ENCODE results near the gene PCP4L1.
"Not testable (repeated sequence)": the region's sequence is repeated elsewhere in the genome, so short reads cannot be mapped to it uniquely, and the experiment has no call there.

The PCP4L1 gene

DNA sequence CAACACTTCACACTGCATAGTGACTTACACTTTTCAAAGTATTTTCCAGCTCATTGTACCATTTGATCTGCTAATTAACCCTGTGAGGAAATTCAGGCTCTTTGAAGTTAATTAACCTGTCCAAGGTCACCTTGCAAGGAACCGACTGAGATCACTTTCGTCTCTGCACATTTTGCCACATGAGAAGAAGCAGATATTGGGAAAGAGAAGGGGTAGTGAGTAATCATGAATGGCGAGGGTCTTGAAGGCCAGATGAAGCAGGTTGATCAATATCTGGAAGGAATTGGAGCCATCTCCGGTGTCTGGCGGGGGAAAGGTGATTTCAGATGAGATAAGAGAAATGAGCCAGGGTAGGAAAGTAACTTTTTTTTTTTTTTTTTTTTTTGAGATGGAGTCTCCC, 38.5 kb upstream of the PCP4L1 start:
- H3K4me2 ChIP-seq (ENCODE audit: low read length): no peak overlapping the region
- peaks cover 4% of the 10 kb centered on the region for H3K4me1 ChIP-seq
- TF ChIP-seq, protein P1, sequence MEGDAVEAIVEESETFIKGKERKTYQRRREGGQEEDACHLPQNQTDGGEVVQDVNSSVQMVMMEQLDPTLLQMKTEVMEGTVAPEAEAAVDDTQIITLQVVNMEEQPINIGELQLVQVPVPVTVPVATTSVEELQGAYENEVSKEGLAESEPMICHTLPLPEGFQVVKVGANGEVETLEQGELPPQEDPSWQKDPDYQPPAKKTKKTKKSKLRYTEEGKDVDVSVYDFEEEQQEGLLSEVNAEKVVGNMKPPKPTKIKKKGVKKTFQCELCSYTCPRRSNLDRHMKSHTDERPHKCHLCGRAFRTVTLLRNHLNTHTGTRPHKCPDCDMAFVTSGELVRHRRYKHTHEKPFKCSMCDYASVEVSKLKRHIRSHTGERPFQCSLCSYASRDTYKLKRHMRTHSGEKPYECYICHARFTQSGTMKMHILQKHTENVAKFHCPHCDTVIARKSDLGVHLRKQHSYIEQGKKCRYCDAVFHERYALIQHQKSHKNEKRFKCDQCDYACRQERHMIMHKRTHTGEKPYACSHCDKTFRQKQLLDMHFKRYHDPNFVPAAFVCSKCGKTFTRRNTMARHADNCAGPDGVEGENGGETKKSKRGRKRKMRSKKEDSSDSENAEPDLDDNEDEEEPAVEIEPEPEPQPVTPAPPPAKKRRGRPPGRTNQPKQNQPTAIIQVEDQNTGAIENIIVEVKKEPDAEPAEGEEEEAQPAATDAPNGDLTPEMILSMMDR (IDR thresholded peaks at IDR 0.05): no peak
- H3K4me3 ChIP-seq (ENCODE audit: low read depth, low read length): no peak overlapping the region
- H2AFZ ChIP-seq: peak overlapping the region; percentile 28
- H3K9ac ChIP-seq: no peak overlapping the region
- H3K27me3 ChIP-seq (ENCODE audit: control insufficient read depth, insufficient read depth, low read length): no peaks in the 10 kb centered on the region
- no peaks in the 10 kb centered on the region for H3K36me3 ChIP-seq (ENCODE audit: control insufficient read depth, insufficient read depth, low read length)
- H3K79me2 ChIP-seq: no peaks in the 10 kb centered on the region
- no peaks in the 10 kb centered on the region for H3K9me3 ChIP-seq (ENCODE audit: control insufficient read depth, low read length)
- H3K27ac ChIP-seq: no peak overlapping the region

DNA sequence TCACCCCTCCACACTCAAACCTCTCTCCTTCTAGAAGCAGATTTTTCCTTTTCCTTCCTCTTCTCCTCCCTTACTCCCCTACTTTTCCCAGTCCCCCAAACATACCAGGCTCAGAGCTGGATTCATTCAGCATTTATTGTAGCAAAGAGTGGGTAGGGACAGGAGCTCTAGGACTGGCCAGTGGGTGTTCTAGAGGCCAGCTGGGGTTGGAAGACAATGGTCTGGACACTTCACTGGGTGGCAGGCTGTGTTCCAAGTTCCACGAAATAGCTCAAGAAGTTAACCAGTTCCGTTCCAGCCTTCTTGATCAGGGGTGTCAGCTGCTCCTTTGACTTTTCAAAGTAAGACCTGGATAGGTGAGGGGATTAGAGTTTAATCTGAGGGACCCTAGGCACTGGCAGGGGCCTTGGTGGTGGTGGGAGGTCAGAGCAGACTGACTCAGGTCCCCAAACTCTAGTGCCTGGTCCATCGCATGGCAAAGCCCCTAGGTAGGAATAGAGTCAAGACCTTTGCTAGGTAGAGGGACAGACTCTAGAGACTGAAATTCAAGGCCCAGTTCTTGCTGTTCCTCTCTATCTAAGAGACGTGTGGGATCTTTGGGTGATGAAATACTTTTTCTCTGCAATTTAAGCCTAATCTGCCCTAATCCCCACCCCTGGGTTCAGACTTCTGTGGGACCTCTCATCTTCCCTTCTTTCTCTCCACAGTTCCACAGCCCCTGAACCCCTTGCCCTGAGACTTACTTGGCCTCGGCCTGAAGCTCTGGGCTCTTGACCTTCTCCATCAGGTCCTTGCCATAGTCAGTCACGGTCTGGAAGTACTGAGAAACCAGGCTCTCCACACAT, 36.1 kb upstream of the PCP4L1 start:
- H3K4me1 ChIP-seq: peaks cover 9% of the 10 kb centered on the region

DNA sequence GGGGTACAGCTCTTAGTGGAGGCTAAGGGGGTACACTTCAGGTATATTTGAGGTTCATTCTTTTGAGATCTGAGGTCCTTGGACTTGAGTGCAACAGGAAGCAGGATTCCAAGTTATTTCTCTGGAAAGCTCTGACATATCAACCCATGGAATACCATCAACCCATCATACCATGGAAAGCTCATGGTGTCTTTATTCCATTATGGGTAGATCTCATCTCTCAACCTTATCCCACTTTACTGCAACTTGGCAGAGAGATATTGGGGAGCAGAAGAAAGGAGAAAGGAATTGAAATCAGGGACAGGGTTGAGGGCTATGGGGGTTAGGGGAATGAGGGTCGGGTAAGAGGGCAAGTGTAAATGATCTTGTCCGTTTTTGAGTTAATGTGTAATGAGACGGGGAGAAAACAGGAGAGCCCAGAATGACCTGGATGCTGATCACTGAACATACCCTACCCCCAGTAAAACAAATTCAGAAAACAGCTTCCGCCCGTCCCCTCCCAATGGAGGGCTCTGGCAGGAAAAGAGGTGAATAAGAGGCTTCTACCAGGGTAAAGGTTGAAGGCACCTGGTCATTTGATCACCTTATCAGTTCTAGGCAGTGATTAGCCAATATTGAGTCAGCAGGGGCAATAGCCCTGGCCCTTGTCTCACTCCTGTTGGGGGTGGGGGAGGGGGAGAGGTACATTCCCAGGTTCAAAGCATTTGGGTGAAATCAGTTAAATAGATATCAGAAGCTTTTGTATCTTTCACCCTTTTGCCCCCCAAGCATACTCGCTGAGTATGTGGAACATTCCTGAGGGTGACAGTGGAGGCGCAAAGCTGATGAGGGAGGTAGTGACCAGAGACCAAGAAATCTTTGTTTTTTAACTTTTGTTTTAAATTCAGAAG, 34.5 kb upstream of the PCP4L1 start:
- Histone ChIP-seq H3K9ac (no peak overlapping the region), H3K4me1 (peaks cover 9% of the 10 kb centered on the region), H3K36me3 (ENCODE audit: control insufficient read depth, insufficient read depth, low read length) (no peaks in the 10 kb centered on the region), H3K27ac (no peak overlapping the region), H3K9me3 (ENCODE audit: control insufficient read depth, low read length) (no peaks in the 10 kb centered on the region), H2AFZ (no peak overlapping the region), H3K79me2 (no peaks in the 10 kb centered on the region), H3K4me3 (ENCODE audit: low read depth, low read length) (no peak overlapping the region), H3K27me3 (ENCODE audit: control insufficient read depth, insufficient read depth, low read length) (no peaks in the 10 kb centered on the region), H3K4me2 (ENCODE audit: low read length) (no peak overlapping the region)
- TF ChIP-seq, protein P1 (IDR thresholded peaks at IDR 0.05): no peak

More for the DNA sequence above, 36.1 kb upstream of the PCP4L1 start:
- no peak overlapping the region for H2AFZ ChIP-seq
- no peaks in the 10 kb centered on the region for H3K79me2 ChIP-seq
- H3K9me3 ChIP-seq (ENCODE audit: control insufficient read depth, low read length): no peaks in the 10 kb centered on the region
- H3K36me3 ChIP-seq (ENCODE audit: control insufficient read depth, insufficient read depth, low read length): no peaks in the 10 kb centered on the region
- H3K9ac ChIP-seq: no peak overlapping the region
- TF ChIP-seq, protein P1 (IDR thresholded peaks at IDR 0.05): no peak
- no peak overlapping the region for H3K4me3 ChIP-seq (ENCODE audit: low read depth, low read length)
- no peak overlapping the region for H3K4me2 ChIP-seq (ENCODE audit: low read length)
- no peaks in the 10 kb centered on the region for H3K27me3 ChIP-seq (ENCODE audit: control insufficient read depth, insufficient read depth, low read length)
- H3K27ac ChIP-seq: no peak overlapping the region

DNA sequence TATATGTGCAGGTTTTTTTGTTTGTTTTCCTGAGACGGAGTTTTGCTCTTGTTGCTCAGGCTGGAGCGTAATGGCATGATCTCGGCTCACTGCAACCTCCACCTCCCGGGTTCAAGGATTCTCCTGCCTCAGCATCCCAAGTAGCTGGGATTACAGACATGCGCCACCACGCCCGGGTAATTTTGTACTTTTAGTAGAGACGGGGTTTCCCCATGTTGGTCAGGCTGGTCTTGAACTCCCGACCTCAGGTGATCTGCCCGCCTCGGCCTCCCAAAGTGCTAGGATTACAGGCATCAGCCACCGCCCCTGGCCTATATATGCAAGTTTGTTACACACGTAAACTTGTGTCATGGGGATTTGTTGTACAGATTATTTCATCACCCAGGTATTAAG, 33.9 kb upstream of the PCP4L1 start:
- not testable (repeated sequence) for H3K36me3 ChIP-seq (ENCODE audit: control insufficient read depth, insufficient read depth, low read length); H3K9ac ChIP-seq; H3K4me1 ChIP-seq; H2AFZ ChIP-seq; H3K27ac ChIP-seq; H3K4me3 ChIP-seq (ENCODE audit: low read depth, low read length); H3K79me2 ChIP-seq; H3K9me3 ChIP-seq (ENCODE audit: control insufficient read depth, low read length); H3K4me2 ChIP-seq (ENCODE audit: low read length); H3K27me3 ChIP-seq (ENCODE audit: control insufficient read depth, insufficient read depth, low read length)

DNA sequence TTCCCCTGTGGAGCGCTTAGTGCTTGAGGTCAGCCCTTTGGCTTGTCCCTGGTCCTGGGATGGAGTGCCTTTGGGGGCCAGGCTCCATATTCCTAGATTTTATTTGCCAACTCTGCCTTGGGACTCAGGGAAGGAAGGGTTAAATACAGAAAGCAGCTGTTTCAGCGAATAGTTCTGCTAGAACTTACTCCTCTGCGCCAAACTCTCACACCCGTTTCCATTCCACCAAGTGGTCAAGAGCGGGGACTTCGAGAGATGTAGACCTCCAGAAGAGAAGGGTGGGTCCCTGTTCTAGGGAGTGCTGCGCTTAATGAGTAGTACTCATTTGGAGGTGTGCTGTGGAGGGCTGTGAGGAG, 33.4 kb upstream of the PCP4L1 start:
- H3K27ac ChIP-seq: peak overlapping the region; percentile 5
- H3K27me3 ChIP-seq (ENCODE audit: control insufficient read depth, insufficient read depth, low read length): no peaks in the 10 kb centered on the region
- no peaks in the 10 kb centered on the region for H3K79me2 ChIP-seq
- H3K4me3 ChIP-seq (ENCODE audit: low read depth, low read length): peak overlapping the region; percentile 14
- peaks cover 5% of the 10 kb centered on the region for H3K4me1 ChIP-seq
- peak overlapping the region; percentile 66 for H2AFZ ChIP-seq
- TF ChIP-seq, protein P1 (IDR thresholded peaks at IDR 0.05): no peak
- no peaks in the 10 kb centered on the region for H3K9me3 ChIP-seq (ENCODE audit: control insufficient read depth, low read length)
- H3K4me2 ChIP-seq (ENCODE audit: low read length): peak overlapping the region; percentile 52
- no peaks in the 10 kb centered on the region for H3K36me3 ChIP-seq (ENCODE audit: control insufficient read depth, insufficient read depth, low read length)
- no peak overlapping the region for H3K9ac ChIP-seq
